GM19193 (cell line): ENCODE measurements around the gene CHDH.

Experiments used
- POLR2A ChIP-seq: IDR thresholded peaks from 4 replicates; pipeline ENCODE4 v1.6.1; 2011; ENCODE audit not compliant: insufficient read depth, insufficient read length; ENCODE audit errors: extremely low read depth

CHDH gene

DNA sequence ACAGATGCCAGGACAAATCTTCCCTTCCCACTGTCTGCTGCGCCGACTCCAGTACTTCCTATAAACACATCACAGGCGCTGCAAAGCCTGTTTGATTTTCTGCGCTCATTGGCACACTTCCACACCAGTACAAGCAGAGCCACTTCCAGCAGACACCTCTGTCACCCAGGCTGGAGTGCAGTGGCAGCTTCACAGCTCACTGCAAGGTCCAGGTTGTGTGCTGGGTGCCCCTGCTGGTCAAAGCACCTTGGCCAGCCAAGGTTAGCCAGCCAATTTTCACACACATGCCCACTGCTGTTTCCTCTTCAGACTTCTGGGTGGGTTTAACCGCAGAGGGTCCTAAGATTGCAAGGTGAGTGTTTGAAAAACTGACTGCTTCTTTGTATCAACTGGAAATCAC, 4.9 kb downstream of the CHDH start:
- TF ChIP-seq POLR2A: no peak

DNA sequence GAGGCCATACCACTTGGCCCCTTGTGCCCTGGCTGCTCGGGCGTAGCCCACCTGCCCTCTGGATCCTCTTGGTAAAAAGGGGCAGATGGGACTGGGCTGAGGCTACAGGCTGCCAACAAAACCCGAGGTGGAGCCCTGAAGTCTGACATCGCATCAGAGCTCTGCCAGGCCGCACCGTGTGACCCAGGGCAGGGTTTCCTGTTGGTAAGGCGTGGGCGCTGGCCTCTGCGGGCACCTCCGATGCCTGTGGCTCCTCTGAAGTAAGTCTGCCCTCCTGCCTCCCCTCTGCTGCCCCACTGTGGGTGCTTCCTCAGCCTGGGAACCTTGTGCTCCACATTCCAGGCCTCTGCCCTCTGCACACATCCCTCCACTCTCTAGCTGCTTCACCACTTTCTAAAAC, 8.9 kb downstream of the CHDH start:
- TF ChIP-seq POLR2A: no peak

DNA sequence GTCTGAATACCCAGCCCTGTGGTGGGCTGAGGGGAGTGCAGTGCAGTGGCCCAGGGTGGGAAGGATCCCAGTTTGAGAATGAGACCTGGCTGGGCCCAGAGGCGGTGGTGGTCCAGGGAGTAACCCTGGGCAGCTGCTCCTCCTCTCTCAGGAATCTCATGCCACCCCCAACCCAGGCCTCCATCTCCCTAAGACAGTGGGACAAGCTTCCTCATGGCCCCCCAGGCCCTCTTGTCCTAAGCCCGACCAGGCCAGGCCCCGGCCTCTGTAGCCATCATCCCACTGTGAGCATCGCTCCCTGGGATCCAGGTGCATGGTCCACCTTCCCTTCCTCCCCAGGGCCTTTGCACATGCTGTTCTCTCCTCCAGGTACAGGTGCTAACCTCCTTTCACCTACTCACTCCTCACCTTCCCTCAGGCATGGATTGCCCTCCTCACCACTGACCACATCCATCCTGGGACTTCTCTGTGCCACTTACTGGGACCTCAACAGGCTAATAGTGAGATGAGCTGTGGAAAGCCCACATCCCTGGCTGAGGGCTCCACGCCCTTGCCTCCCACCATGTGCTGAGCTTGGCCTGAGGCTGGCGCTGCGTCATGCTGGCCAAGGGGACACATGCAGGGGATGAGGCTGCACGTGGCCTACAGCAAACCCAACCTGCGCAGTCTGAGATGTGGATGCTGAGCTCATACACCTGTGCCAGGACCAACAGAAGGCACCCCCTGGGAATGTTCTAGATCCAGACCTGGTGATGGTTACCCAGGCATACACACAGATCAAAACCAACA, 9.9 kb downstream of the CHDH start:
- no peak for TF ChIP-seq POLR2A

GRCh38 chr3:53835257-53835656, 11.0 kb downstream of the CHDH start:
- no peak for TF ChIP-seq POLR2A

DNA sequence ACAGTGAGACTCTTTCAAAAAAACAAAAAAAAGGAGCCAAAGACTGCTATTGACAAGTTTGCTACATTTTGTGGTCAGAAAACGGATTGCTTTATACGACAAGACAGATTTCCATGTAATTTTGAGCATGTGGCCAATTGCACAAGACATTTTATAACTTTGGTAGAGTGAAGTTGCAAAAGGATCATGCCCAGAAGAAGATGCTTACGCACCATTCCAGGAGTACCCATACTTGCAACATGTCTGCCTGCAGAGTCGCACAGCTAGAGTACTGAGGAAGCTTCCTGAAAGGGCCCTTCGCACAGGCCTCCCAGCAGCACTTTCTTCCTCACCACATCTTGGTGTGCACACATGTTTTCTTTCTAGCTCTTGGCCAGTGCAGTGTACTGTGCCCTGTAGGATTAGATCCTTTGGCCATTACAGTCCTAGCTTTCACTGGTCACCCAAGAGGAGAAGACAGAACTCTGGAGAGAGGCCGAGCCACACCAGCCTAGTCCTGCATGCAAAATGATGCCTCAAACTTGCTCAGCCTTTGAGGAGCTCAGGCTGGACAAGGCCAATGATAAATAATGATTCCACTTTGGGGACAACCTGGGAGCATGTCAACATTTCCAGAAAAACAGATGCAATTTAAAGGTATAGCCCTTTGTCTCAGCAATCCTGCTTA, 11.7 kb downstream of the CHDH start:
- no peak for TF ChIP-seq POLR2A

DNA sequence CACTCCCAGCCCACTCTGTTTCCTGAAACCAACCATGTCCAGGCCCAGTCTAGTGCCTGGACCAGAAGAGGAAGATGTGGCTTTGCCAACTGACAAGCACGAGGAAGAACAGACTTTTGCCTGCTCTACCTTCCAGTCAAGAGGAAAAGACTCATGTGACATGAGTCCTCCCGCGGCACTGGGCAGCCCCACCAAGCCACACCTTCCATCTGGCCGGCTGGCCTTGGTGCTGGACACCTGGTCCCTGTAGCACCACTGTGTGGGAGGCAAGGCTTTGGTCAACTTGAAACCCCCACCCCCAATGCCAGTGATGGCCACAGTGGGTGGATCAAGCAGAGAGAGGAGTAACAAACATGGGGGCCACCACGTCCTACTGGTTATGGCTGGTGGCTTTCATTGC, 12.5 kb downstream of the CHDH start:
- TF ChIP-seq POLR2A: no peak

GRCh38 chr3:53833053-53833645, 13.1 kb downstream of the CHDH start:
- no peak for TF ChIP-seq POLR2A

DNA sequence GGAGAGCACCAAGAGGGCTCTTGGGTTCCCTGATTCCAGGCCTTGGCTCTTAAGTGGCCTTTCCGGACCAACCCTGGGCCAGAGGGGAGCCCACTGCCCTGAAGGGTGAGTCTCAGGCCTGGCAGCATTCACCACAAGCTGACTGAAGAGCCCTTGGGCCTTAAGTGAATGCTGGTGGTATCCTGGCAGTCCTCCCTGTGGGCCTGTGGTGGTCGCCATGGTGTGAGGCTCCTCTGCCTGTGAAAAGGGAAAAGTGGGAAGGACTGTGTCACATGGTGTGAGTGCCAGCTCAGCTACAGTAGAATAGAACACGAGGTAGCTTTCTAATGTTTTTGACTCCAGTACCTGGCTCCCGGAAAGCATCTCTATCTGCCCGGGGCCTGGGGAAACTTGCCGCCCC, 15.3 kb downstream of the CHDH start:
- no peak for TF ChIP-seq POLR2A

DNA sequence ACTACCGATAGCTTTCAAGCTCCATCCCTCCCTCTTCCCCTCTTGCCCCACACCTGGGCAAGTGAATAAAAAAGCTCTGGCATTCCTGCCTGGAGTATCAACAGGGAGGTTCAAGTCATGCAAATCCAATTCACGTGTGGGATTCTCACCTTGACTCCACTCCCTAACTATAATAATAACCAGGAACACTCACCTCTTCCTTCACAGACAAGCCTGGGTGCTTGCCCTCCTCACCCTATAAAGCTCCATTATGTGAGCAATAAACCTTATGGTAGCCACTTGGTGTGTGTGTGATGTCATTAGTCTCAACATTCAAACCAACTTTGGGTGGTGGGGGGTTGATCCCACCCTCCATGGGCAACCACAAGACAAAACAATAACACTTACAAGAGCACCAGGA, 16.6 kb downstream of the CHDH start:
- no peak for TF ChIP-seq POLR2A

DNA sequence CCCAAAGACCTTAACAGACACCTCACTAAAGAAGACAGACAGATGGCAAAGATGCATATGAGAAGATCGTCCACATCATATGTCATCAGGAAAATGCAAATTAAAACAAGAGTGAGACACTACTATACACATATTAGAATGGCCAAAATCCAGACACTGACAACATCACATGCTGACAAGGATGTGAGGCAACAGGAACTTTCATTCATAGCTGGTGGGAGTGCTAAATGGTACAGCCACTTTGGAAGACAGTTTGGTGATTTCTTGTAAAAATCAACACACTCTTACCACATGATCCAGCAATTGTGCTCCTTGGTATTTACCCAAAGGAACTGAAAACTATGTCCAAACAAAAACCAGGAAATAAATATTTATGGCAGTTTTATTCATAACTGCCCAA, 17.6 kb downstream of the CHDH start:
- no peak for TF ChIP-seq POLR2A

- TF ChIP-seq POLR2A: no peak
Measured at GRCh38 chr3:53826048-53826447, 20.2 kb downstream of the CHDH start.

DNA sequence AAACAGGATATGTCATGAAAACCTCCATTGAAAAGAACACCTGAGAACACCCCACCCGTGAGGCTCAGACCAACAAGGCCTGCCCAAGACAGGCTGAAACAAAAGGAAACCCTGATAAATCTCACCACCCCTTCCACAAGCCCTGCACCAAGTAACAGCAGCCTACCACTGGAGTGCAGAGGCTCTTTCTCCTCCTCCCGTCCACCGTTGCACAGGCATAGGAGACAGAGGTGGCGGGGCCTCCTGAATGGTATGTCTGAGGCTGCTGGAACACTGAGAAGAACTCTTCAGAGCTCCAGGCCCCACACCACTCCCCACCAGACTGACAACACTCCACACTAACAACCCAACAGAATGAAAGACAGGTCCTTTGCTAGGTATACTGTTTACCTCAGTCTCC, 21.4 kb downstream of the CHDH start:
- no peak for TF ChIP-seq POLR2A

GRCh38 chr3:53823956-53824657, 22.1 kb downstream of the CHDH start:
- no peak for TF ChIP-seq POLR2A

GRCh38 chr3:53823026-53823955, 22.9 kb downstream of the CHDH start:
- TF ChIP-seq POLR2A: no peak
